NCI-H1930 (cell line): Measurements from ENCODE around the gene POLL.
A peak's percentile ranks its signal among the peaks of the same experiment; 100 is the strongest.

ENCODE experiments used
- DNase-seq, 2 experiments: peaks; one replicate each; lab custom pipeline; 2025; lab: John Stamatoyannopoulos, UW

The POLL gene

GRCh38 chr10:101573885-101574753, 13.9 kb downstream of the POLL start:
- no peak for DNase-seq

DNA sequence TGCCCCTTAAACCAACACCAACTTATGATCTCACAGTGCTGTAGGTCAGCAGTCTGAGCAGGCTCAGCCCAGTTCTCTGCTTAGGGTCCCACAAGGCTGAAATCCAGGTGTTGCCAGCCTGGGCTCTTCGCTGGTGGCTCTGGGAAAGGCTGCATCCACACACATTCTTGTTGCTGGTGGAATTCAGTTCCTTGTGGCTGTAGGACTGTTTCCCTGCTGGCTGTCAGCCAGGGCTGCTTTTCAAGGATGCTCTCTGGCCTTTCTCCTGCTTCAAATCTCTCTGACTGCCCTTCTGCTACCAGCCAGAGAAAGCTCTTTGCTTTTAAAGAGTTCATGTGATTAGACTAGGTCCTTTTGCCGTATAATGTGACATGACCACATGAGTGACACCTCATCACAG, 15.3 kb downstream of the POLL start:
- DNase-seq = no peak

- no peak for DNase-seq
These were observed 15.9 kb downstream of the POLL start for GRCh38 chr10:101572126-101572525.

DNA sequence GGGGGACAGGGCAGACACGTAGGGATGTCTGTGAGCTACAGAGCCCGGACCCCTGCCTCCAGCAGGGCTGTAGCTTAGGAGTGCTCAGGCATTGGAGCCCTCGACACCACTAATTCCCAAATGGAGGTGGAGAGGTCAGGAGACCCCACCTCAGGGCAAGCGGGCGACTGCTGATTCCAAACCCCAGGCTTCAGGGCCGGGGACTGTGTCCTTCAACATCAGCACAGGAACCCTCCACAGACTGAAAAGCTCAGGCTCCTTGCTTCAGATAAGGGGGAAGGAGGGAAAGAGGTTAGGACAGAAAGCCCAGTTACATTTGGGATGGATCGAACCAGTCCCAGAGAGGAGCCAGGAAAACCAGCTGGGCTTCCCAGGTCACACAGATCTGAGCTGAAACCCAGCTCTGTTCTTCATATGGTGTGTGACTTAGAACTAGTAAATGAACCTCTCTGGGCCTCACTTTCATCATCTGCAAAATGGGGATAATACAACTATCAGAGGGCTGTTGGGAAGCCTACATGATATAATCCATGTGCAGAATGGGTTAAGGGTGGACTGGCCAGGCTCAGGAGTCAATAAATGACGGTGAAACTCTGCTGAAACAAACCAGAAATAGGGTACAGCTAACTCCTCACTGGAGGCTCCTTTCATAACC, 16.7 kb downstream of the POLL start:
- DNase-seq = no peak

DNA sequence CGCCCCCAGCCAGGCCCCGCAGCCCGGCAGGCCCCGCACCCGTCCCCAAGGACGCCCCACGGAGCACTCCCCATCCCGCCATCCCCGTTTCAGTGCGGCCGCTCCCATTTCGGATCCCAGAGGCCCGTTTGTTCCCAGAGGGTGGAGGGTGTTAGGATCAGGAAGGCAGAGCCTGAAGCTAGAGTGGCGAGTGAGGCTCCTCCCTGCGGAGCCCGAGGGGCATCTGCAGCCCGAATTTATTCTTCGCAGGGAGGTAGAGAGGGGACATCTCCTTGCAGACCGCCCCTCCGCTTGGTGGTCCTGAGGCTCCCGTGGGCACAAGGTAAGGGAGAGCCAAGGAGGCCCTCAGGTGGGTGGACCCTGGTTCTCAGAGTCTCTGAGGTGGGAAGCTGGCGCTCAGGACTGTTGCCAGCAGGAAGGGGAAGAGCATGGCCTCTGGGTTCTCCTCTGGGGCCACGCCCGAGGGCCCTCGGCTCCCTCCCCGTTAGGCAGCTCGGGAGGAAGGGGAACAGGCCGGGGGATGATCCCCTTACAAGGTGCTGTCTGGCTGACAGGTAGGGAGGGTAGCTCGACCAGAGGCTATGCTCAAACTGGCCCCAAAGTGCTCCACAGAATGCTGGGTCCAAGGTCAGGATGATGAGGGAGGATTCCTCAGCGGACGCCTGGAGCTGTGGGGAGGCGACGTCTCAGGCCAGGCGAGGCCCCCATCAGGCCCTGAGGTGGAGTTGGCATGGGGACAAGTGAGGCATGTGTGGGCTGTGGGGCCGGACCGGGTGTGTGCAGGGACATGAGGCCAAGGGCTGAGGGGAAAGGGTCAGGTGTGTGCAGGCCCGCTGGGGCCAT, 17.4 kb downstream of the POLL start:
- no peak for DNase-seq

DNA sequence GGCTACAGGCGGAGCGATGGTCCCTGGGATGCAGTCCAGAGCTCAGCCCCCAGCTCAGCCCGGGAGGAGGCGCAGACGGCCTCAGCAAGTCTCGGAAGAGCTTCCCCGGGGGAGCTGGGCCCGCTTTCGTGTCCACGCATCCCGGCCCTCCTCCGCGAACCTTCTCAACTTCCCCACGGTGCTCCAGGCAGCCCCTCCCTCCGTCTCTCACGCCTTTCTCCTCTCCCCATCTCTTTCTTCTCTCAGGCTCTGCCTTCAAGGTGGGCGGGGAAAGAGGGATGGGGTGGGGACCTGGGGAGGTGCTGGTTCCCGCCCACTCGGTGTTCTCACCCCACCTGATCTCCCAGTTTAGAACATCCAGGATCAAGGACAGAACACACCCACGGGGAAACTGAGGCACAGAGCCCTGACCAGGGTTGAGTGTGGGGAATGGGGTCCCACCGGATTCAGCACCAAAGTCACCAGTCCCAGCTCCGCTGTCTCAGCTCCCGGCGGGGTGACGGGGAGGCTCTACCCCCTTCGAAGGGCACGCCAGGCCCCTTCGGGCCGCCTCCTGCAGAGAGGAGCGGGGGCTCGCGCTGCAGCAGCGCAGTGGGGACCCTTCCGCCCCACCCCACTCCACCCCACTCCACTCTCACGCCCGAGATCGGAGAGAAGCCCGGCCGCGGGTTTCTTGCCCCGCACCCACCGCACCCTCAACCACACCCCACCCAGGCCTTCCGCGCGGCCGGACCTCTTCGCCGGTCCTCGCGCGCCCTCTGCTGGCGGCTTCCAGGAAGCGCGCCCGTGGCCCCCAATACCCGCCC, 18.2 kb downstream of the POLL start:
- peak; percentile 13 to 45 for DNase-seq

GRCh38 chr10:101569323-101569621, 18.8 kb downstream of the POLL start:
- DNase-seq = no peak

DNA sequence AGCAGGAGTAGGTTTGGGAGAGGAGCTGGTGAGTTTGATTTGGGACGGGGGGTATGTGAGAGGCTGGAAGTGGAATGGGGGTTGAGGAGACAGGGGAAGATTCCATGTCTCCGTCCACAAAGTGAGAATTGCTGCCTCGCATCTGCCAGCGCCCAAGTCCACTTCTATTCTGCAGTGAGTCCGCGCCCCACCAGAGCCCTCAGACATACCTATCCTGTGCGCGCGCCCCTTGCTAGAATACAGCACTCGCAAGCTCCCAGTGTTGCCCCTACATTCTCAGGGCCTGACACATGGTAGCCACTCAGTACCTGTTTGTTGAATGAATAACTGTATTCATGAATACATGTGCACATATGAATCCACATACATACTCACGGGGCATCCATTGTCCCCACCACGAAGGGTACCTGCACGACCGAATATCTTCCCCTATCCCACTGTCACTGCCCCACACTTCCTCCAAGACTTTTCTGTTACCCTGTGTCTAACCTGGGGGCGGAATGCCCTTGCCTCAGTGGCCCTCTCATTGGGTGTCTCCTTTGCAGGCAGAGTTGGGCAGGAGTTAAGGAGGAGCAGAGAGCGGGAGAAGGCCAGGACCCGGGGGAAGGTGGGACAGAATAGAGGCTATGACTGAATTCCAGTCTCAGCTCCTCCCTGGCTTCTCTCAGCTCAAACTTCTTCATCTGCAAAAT, 19.9 kb downstream of the POLL start:
- no peak for DNase-seq

DNA sequence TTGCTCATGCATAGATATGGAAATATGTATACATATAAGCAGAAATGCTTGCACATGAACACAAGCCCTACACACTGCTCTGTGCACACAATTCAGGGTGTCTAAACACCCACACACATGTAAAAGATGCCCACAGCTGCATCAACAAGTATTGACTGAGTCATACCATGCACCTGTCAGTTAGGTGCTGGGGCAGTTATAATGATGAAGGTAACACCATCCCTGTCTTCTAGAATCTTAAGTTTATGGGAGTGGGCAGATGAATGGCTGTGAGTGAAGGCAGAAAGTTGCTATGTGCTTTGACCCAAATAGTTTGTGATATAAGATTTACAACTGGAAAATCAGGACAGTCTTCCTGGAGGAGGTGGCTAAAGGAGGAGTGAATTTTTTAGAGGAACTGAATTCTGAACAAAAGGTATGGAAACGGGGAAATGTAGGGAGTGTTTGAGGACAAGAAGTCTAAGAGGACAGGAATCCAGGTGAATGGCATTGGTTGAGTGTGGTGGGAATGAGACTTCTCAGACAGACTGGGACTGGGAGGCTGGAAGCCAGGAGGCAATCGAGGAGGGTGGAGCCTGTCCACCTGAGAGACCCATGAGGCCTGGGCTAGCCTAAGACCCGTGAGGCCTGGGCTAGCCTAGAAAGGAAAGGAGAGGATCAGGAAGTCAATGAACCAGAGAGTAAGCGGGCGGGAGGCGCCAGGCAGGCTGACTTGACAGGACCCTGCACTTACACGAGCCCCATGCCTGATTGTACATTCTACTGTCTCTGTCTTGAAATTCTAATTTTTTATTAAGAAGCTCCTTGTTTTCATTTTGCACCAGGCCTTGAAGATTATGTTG, 20.7 kb downstream of the POLL start:
- DNase-seq = no peak

GRCh38 chr10:101566333-101567164, 21.5 kb downstream of the POLL start:
- DNase-seq = peak; percentile 14 to 22

DNA sequence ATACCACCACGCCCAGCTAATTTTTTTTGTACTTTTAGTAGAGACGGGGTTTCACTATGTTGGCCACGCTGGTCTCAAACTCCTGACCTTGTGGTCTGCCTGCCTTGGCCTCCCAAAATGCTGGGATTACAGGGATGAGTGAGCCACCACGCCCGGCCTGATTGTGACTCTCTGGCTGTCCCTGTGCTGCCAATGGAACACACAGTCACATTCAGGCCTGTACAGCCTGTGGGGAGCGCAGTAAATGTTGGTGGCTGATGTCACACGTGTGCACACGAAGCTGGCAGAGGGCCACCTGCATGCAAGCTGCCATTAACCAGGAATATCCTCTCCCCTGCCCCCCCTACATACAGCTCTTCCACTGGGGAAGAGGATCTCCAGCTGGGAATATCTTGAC, 22.1 kb downstream of the POLL start:
- DNase-seq = no peak

DNA sequence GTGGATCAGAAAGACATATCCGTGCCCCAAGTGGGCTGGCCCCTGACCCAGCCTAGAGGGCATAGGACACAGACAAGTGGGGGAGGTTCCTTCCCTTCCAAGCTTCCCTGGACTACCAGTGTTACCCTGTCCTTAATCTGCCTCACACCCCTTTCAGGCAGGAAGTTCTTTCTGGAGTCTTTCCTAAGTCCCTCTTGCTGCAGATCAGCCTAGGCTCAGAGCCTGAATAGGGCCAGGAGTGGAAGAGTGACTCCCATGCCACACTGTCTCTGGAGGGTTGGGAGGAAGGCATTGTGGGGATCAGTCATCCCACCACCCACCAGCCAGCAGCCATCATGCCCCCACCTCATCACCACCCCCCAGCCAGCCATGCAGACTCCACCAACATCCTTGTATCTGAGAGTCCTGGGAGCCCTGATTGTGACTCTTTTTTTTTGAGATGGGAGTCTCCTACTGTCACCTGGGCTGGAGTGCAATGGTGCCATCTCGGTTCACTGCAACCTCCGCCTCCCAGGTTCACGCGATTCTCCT, 22.6 kb downstream of the POLL start:
- no peak for DNase-seq

- no peak for DNase-seq
These were observed 23.5 kb downstream of the POLL start for GRCh38 chr10:101564490-101564991.

- no peak for DNase-seq
These were observed 24.5 kb downstream of the POLL start for GRCh38 chr10:101563497-101564040.

- DNase-seq = no peak
These were observed 25.1 kb downstream of the POLL start for GRCh38 chr10:101563007-101563406.

- no peak for DNase-seq
These were observed 25.8 kb downstream of the POLL start for GRCh38 chr10:101562231-101562630.

- no peak for DNase-seq
These were observed 26.8 kb downstream of the POLL start for GRCh38 chr10:101561068-101561915.
